Neural progenitor cell (in vitro differentiated cells): ENCODE measurements around the gene LINC00632.

ENCODE experiments used
- CTCF ChIP-seq: fragments of 200-600 bp; sonication (generic); IDR thresholded peaks from 2 replicates; pipeline ENCODE4 v1.5.1; 2017; ENCODE audit warnings: antibody characterized with exemption, mild to moderate bottlenecking
- EZH2 ChIP-seq: fragments of 200-600 bp; sonication (generic); IDR thresholded peaks from 2 replicates; pipeline ENCODE4 v1.6.1; 2017; ENCODE audit warnings: antibody characterized with exemption, mild to moderate bottlenecking, moderate library complexity
- EZH2phosphoT487 ChIP-seq: fragments of 200-600 bp; sonication (generic); IDR thresholded peaks from 2 replicates; pipeline ENCODE4 v1.6.1; 2017; ENCODE audit warnings: antibody characterized with exemption

DNA sequence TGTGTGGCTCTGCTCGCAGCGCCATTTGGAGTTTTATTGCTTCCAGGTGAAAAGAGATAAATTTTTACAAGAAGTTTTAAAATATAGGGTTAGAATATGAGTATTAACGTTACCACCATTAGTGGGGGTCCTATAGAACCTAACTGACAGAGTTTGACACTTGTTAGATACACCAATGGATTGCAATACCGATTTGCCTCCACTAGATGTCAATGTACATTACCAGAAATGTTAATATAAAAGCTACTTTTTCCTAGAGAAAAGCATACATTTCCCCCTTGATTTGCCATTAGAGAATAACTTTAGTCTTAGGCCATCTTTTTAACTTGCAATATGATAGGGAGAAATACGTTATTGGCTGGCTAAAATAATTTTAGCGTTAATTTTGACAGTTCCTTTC, 108.4 kb downstream of the LINC00632 start:
- peak; percentile 61 for TF ChIP-seq CTCF
- no peak for TF ChIP-seq EZH2
- TF ChIP-seq EZH2phosphoT487 = no peak
